Left ventricle myocardium inferior (tissue), 1 donor: Measurements from ENCODE around the gene RUFY3. TPM values are rescaled to one million over a fixed set of nuclear protein-coding genes. Genes with fewer than 3 reads are reported as not detected.
"Not testable (repeated sequence)": the region's sequence is repeated elsewhere in the genome, so short reads cannot be mapped to it uniquely, and the experiment has no call there.

Source experiments
- DNase-seq: peaks from one replicate; pipeline ENCODE4 v3.0.0-alpha.2; 2020
- H3K27ac ChIP-seq: fragments of 200-600 bp; replicated peaks from 2 replicates; pipeline ENCODE4 v1.8.0; 2021
- H3K27me3 ChIP-seq: fragments of 200-600 bp; 2 replicates; pipeline ENCODE4 v1.8.0; 2021; ENCODE audit warnings: low read depth
- H3K36me3 ChIP-seq: fragments of 200-600 bp; 2 replicates; pipeline ENCODE4 v1.8.0; 2021
- H3K4me1 ChIP-seq: fragments of 200-600 bp; 2 replicates; pipeline ENCODE4 v1.8.0; 2021
- H3K4me3 ChIP-seq: fragments of 200-600 bp; 2 replicates; pipeline ENCODE4 v1.8.0; 2021; ENCODE audit warnings: mild to moderate bottlenecking, moderate library complexity
- H3K9me3 ChIP-seq: fragments of 200-600 bp; replicated peaks from 2 replicates; pipeline ENCODE4 v1.8.0; 2021
- intact Hi-C: fragments of 100-400 bp; cut with micrococcal nuclease; formaldehyde crosslinking; loops from one replicate; pipeline ENCODE4 v1.11.0; 2022
- total RNA-seq: library from RNA; stranded (reverse); fragmentation: NEBNext Ultra II Directional; extraction: Animal tissue kit (Norgen Biotek cat#: 25700); gene quantifications from one replicate; pipeline ENCODE4 v1.2.1, GENCODE V29; 2021
- TF ChIP-seq, protein P1 (sequence below): fragments of 200-600 bp; IDR thresholded peaks from 2 replicates; pipeline ENCODE4 v1.8.0; 2021; ENCODE audit warnings: antibody characterized with exemption, mild to moderate bottlenecking, borderline replicate concordance
- donor health status: DM: no; HTN: yes; CAD: no; lungs with severe emphysema.

The RUFY3 gene
- total RNA-seq, 1 donor from 2014 or later: 20.5 TPM

GRCh38 chr4:70680934-70681333 lies 40.8 kb upstream of the RUFY3 start:
- TF ChIP-seq, protein P1, sequence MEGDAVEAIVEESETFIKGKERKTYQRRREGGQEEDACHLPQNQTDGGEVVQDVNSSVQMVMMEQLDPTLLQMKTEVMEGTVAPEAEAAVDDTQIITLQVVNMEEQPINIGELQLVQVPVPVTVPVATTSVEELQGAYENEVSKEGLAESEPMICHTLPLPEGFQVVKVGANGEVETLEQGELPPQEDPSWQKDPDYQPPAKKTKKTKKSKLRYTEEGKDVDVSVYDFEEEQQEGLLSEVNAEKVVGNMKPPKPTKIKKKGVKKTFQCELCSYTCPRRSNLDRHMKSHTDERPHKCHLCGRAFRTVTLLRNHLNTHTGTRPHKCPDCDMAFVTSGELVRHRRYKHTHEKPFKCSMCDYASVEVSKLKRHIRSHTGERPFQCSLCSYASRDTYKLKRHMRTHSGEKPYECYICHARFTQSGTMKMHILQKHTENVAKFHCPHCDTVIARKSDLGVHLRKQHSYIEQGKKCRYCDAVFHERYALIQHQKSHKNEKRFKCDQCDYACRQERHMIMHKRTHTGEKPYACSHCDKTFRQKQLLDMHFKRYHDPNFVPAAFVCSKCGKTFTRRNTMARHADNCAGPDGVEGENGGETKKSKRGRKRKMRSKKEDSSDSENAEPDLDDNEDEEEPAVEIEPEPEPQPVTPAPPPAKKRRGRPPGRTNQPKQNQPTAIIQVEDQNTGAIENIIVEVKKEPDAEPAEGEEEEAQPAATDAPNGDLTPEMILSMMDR: no peak
- Histone ChIP-seq H3K9me3 (no peaks in the 10 kb centered on the region), H3K27me3 (no peaks in the 10 kb centered on the region), H3K4me1 (no peaks in the 10 kb centered on the region), H3K4me3 (no peak overlapping the region), H3K36me3 (no peaks in the 10 kb centered on the region), H3K27ac (no peak overlapping the region)
- no peak for DNase-seq
- intact Hi-C loops: no loop called here

DNA sequence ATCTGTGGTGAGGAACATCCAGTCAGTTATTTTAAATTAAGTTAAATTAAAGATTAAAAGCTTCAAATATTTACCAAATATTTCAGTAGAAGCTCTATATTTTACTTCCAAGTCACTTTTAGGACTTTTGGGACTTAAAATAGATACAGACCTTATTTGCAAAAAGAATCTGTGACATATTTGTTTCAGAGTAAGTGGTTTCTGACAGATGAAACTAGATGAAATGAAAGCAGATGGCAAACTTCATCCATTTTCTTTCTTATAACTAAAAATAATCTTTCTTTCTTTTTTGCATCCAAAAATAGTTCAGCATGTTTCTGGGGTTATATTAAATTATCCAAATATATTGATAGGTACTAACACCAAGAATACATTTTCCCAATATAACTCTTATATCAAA lies 40.1 kb upstream of the RUFY3 start:
- no peaks in the 10 kb centered on the region for H3K9me3 ChIP-seq
- no peak overlapping the region for H3K4me3 ChIP-seq
- TF ChIP-seq, protein P1: no peak
- H3K4me1 ChIP-seq: no peaks in the 10 kb centered on the region
- H3K36me3 ChIP-seq: no peaks in the 10 kb centered on the region
- no peaks in the 10 kb centered on the region for H3K27me3 ChIP-seq
- no peak overlapping the region for H3K27ac ChIP-seq
- no peak for DNase-seq
- intact Hi-C loops: no loop called here

- DNase-seq, intact Hi-C loops, H3K36me3 ChIP-seq, H3K4me3 ChIP-seq, H3K4me1 ChIP-seq, H3K27ac ChIP-seq, H3K9me3 ChIP-seq, H3K27me3 ChIP-seq: not testable (repeated sequence)
These were observed 39.6 kb upstream of the RUFY3 start for GRCh38 chr4:70682142-70682541.

DNA sequence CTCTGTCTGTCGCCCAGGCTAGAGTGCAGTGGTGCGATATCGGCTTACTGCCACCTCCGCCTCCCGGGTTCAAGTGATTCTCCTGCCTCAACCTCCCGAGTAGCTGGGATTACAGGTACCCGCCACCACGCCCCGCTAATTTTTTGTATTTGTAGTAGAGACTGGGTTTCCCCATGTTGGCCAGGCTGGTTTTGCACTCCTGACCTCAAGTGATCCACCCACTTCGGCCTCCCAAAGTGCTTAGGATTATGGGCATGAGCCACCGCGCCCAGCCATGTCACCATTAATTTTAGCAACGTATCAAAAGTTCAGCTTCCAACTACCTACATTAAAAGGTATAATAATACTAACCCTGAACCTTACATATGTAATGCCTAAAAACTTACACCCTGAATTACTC lies 34.4 kb upstream of the RUFY3 start:
- TF ChIP-seq, protein P1: no peak
- Histone ChIP-seq H3K27me3 (no peaks in the 10 kb centered on the region), H3K27ac (peak overlapping the region; percentile 93), H3K4me1 (peaks cover 48% of the 10 kb centered on the region), H3K36me3 (peaks cover 18% of the 10 kb centered on the region), H3K4me3 (peak overlapping the region; percentile 91), H3K9me3 (no peaks in the 10 kb centered on the region)
- DNase-seq: no peak
- intact Hi-C loops: no loop called here

GRCh38 chr4:70687821-70688794 lies 33.7 kb upstream of the RUFY3 start, which contains the start of gene UTP3:
Gene UTP3, plus strand, starts transcription at chr4:70688532. Its CDS starts 146 bp downstream, at chr4:70688678.
- Histone ChIP-seq H3K36me3 (peaks cover 20% of the 10 kb centered on the region), H3K9me3 (no peaks in the 10 kb centered on the region), H3K4me3 (peak within 1 kb of the TSS; percentile 91), H3K27ac (peak within 1 kb of the TSS; percentile 93), H3K4me1 (peaks cover 49% of the 10 kb centered on the region), H3K27me3 (no peaks in the 10 kb centered on the region)
- TF ChIP-seq, protein P1: peak; percentile 99
- intact Hi-C loops: no loop called here
- DNase-seq: peak; percentile 94

DNA sequence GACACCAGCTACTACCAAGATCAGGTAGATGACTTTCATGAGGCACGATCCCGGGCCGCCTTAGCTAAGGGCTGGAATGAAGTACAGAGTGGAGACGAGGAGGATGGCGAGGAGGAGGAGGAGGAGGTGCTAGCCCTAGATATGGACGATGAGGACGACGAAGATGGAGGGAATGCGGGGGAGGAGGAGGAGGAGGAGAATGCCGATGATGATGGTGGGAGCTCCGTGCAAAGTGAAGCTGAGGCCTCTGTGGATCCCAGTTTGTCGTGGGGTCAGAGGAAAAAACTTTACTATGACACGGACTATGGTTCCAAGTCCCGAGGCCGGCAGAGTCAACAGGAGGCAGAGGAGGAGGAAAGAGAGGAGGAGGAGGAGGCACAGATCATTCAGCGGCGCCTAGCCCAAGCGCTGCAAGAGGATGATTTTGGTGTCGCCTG lies 33.0 kb upstream of the RUFY3 start:
- Histone ChIP-seq H3K4me1 (peaks cover 49% of the 10 kb centered on the region), H3K27me3 (no peaks in the 10 kb centered on the region), H3K27ac (peak overlapping the region; percentile 93), H3K36me3 (peaks cover 24% of the 10 kb centered on the region), H3K4me3 (peak overlapping the region; percentile 91), H3K9me3 (no peaks in the 10 kb centered on the region)
- DNase-seq: no peak
- intact Hi-C loops: no loop called here
- TF ChIP-seq, protein P1: no peak
